CD4-positive, alpha-beta T cell treated with Interleukin-6 at 100 ng/mL for 8 hours (primary cell): ENCODE results near the gene AGGF1.
"Not testable (repeated sequence)": the region's sequence is repeated elsewhere in the genome, so short reads cannot be mapped to it uniquely, and the experiment has no call there.

Experiments
- DNase-seq: peaks from one replicate; pipeline ENCODE4 v3.0.0-alpha.2; 2020; ENCODE audit warnings: mixed read lengths, low spot score

Gene AGGF1

GRCh38 chr5:77087484-77088261 lies 57.5 kb downstream of the AGGF1 start:
- no peak for DNase-seq

- no peak for DNase-seq
Measured at GRCh38 chr5:77095189-77095588, 65.0 kb downstream of the AGGF1 start.

DNA sequence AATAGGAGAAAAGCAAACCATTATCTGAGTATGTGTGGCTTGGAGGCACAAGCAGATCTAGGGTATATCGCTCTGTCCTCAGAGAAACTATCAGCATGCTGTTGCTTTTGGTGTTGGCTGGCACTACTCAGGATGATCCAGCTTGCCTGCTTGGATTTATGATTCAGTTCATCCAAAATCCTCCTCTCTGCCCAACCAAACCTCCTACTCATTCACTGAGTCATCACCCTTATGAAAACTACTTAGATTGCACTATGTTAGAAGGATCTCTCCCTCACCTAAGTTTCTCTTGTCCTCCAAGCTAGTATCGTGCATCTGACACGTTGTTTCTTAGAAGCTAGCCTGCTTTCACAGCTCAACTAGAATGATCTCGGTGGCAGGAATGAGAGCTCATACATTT lies 71.1 kb downstream of the AGGF1 start:
- DNase-seq: no peak

GRCh38 chr5:77102549-77102948 lies 72.3 kb downstream of the AGGF1 start:
- no peak for DNase-seq

DNA sequence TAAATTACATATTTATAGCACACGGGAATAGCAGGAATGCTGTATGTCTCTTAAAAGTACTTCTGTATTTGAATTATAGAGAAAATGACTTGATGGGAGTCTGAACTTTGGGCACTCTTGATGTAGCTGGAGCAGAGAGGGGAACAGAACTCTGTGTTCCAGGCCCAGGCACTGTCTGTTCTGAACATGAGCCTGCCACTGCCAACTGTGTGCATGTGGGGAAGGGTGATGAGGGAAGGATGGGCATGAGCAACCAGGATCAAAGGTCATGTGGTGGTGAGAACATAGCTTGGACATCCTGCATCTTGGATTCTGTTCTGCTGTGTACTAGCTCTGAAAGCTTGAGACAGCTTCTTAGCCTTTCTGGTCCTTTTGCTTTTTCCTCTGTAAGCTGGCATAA lies 73.3 kb downstream of the AGGF1 start:
- no peak for DNase-seq

DNA sequence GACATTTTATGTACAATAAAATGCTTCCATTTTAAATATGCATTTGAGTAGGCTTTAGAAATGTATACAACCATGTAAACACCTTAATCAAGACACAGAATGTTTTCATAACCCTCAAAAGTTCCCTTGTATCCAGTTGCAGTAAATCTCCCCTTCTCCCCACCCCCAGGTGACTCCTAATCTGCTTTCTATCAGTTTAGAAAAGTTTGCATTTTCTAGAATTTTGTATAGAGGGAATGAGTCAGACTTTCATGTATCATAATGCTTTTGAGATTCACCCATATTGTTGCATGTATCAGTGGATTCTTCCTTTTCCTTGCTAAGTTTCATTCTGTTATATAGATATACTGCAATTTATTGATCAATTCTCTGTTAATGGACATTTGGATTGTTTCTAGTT lies 74.6 kb downstream of the AGGF1 start:
- no peak for DNase-seq

- not testable (repeated sequence) for DNase-seq
Measured at GRCh38 chr5:77107035-77107434, 76.8 kb downstream of the AGGF1 start.
